HG02623 (cell line): ENCODE measurements around the gene NCBP1.
A peak's percentile ranks its signal among the peaks of the same experiment; 100 is the strongest.
"Not testable (repeated sequence)": the region's sequence is repeated elsewhere in the genome, so short reads cannot be mapped to it uniquely, and the experiment has no call there.

Source experiments
- ATAC-seq: cut with Tn5 transposase; IDR thresholded peaks from one replicate; pipeline ENCODE4 v1.9.1; 2021; ENCODE audit warnings: moderate library complexity; ENCODE audit not compliant: unreplicated experiment

Gene NCBP1, protein sequence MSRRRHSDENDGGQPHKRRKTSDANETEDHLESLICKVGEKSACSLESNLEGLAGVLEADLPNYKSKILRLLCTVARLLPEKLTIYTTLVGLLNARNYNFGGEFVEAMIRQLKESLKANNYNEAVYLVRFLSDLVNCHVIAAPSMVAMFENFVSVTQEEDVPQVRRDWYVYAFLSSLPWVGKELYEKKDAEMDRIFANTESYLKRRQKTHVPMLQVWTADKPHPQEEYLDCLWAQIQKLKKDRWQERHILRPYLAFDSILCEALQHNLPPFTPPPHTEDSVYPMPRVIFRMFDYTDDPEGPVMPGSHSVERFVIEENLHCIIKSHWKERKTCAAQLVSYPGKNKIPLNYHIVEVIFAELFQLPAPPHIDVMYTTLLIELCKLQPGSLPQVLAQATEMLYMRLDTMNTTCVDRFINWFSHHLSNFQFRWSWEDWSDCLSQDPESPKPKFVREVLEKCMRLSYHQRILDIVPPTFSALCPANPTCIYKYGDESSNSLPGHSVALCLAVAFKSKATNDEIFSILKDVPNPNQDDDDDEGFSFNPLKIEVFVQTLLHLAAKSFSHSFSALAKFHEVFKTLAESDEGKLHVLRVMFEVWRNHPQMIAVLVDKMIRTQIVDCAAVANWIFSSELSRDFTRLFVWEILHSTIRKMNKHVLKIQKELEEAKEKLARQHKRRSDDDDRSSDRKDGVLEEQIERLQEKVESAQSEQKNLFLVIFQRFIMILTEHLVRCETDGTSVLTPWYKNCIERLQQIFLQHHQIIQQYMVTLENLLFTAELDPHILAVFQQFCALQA

DNA sequence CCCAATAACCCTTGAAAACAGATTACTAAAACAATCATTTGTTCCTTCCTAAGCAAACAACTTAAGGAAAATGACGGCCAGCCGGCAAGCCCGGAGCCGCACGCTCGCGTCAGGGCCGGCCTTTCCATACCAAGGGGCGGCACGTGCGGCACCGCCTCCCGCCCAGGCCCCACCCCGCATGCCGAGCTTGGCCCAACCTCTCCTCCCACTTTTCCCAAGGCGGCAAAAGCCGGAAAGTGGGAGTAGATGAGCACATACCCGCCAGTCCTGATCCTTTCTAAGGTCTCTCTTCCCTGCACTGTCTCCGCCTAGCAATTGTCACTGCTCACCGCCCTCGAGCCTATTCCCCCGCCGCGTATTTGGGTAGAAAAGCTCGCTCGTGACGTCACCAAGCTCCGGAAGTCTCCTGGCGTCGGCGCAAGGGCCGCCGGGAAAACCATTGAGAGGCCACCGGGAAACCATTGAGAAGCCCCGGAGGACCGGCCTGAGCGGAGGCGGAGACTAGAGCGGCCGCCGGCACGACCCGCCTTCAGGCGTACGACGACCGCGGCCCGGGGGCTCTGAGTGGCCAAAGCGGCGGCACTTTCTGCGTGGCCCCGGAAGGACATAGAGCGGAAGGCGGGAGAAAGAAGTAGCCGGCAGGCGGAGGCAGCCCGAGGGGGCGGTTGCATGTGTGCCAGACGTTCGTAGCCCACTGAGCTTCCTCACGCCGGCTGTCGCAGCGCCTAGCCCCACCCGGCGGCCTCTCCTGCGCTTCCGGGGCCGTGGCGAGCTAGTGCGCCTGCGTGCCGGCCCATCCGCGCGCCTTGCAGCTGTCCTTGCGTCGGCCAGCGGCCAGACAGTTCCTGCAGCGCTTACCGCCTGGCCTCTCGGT lies at the start of gene NCBP1, which contains the start of gene TSTD2:
NCBP1 (plus strand) TSS at position 837 of the 874 bp plus-strand sequence. CDS start 61 bp downstream, outside the sequence.
TSTD2 (minus strand) TSS at position 384 of the 874 bp plus-strand sequence. CDS start 5,806 bp downstream, outside the sequence.
- ATAC-seq: peak; percentile 86

DNA sequence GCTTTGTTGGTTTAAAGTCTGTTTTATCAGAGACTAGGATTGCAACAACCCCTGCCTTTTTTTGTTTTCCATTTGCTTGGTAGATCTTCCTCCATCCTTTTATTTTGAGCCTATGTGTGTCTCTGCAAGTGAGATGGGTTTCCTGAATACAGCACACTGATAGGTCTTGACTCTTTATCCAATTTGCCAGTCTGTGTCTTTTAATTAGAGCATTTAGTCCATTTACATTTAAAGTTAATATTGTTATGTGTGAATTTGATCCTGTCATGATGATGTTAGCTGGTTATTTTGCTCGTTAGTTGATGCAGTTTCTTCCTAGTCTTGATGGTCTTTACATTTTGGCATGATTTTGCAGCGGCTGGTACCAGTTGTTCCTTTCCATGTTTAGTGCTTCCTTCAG lies 48.8 kb upstream of the NCBP1 start:
- not testable (repeated sequence) for ATAC-seq

DNA sequence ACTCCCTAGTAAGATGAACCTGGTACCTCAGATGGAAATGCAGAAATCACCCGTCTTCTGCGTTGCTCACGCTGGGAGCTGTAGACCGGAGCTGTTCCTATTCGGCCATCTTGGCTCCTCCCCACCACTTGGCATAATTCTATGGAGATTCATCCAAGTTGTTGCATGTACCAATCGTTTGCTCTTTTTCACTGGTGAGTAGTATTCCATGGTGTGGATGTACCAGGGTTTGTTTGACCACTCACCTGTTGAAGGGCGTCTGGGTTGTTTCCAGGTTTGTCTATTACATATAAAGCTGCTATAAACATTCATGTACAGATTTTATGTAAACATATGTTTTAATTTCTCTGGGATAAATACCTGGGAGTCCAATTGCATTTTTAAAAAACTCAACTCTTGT lies 46.7 kb upstream of the NCBP1 start:
- ATAC-seq: not testable (repeated sequence)

DNA sequence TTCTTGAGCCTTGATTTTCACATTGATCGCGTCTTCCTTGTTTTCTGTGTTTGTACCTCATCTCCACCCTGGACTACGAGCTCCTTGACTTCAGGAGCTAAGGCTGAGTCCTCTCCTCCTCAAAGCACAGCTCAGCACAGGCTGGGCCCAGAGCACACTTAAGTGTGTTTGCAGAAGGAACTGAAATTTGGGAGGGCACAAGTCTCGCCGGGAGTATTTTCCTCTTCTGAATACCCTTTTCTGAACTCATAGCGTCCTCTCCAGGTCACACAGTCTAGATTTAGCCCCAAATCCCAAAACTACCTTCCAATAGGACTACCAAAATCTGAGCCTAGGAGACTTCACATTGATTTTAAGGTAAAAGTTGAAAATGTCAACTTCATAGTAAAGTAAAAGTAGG lies 42.1 kb upstream of the NCBP1 start:
- no peak for ATAC-seq

DNA sequence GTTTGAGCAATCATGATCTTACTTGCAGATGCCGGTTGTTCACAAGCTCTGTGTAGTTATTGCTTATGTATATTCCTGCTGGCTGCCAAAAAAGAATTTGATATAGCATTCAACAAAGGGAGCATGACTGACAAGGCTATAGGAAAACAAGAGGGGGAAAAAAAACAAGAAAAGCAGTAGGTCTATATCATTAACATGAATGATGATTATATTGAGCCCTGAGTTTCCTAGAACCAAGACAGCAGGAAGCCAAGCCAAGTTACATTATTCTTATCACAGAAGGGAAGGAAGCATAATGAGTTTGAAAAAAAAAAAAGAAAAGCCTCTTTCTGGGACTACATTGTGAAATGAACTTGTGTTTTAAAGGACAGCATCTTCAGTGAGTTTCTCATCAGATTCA lies 41.5 kb upstream of the NCBP1 start:
- ATAC-seq: no peak

DNA sequence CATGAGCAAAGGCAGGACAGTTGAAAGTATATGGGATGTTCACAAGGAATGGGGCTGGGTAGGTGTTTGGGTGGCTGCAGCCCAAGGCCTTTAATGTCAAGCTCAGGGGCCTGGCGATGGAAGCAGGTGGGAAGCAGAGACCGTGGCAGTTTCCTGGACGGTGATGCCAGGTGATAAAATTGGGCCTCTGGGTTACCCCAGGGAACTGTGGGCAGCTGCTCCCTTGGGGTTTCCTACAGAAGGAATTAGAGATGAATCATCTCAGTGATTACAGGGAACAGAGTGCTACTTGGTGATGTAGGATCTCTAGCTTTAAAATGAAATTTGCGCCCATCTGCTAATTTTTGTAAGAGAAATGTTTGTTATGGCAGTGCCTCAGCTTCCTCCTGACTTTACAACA lies 39.7 kb upstream of the NCBP1 start:
- no peak for ATAC-seq

DNA sequence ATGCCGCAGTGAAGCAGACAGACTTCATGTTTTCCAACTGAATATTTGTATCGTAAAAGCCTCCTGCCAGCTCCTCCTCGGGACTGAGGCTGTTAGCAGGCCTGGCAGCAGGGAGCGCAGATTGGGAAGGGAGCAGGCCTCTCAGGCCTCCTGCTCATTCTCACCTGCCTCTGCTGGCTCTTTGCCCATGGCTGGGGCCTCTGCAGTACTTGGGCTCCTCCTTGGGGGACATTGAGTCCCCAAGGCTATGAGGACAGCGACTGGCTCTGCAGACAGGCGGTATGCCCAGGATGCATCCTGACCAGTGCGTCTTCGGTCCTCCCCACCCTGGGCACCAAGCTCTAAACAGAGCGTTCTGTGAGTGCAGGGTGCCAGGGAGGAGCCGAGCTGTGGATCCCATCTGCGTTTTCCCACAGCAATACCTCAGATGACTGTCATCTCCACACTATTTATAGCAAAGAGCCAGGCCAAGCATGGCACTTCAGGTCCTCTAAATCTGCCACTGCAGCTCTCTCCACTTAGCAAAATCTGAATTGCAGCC lies 39.2 kb upstream of the NCBP1 start:
- ATAC-seq: no peak

DNA sequence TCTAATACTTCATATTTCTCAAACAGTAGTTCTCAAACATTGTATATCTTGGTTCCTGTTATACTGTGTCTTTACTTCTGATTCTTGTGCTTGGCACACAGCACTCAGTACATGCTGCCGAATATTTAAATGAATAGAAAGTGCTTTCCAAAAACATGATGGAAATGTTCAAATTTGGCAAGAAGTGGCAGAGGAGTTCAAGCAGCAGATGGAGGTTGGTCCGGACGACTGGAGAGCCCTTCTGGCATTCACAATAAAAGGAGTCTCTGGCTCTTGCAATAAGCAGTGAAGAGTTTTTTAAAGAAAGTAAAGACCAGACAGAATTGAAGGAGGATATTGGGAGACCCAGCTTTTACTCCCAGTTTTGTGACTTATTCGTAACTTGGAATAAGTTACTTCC lies 36.7 kb upstream of the NCBP1 start:
- ATAC-seq: no peak

DNA sequence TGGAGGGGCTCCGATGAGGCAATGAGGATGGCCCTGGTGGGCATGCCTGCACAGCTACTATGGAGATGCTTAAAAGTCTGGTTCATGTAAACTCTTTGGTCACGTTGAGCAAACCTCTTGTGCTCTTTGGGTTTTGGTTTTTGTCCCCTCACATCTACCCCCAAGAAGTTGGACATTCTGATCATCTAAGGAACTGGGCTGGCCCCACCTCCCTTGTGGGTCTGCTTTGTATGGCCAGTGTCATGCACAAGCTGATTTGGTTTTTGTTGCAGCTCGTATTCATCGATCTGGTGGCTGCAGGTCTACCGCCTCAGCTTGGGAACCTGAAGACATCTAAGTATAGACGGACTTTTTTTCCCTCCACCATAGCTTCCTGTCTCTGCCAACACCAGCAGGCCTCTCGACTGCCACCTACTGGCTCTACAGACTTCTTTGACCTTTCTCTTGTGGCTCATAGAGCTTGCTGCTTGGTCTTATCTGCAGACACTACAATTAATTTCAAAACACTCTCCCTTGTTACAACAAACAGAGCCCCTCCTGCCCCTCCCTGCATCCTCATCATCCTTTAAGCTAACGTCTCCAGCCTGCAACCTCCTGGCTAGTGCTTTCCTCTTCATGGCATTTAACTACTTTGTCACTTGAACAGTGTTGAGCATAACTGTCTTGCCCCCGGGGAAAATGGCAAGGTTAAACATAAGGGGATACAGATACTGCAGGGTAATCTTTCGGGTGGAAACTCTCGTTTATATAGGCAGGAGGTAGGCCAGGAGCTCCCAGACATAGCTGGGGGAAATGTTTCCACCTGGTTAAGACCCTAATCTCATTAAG lies 34.9 kb upstream of the NCBP1 start:
- peak; percentile 72 for ATAC-seq

DNA sequence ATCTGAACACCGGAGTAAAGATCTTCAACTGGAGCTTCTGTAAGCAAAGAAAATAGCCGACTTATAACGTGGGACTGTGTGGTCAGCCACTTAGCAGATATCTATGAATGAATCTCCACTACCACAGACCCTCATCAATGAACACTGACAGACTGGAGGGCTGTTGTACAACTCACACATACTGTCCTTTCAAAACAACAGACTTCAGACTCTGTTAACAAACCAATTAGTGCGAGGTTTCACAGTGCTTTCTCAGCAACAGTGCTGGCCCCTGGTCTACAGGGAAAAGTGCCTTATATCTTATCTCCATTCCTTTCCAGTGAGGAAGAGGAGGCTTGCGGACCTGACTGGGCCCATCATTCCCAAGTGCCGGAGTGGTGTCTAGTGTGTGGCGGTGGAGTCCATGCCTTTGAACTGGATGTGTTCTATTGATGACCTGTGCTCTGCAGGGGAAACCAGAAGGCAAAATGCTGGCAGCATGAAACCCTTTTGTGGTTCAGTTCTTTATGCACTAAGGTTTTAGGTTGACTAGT lies 34.2 kb upstream of the NCBP1 start:
- no peak for ATAC-seq

DNA sequence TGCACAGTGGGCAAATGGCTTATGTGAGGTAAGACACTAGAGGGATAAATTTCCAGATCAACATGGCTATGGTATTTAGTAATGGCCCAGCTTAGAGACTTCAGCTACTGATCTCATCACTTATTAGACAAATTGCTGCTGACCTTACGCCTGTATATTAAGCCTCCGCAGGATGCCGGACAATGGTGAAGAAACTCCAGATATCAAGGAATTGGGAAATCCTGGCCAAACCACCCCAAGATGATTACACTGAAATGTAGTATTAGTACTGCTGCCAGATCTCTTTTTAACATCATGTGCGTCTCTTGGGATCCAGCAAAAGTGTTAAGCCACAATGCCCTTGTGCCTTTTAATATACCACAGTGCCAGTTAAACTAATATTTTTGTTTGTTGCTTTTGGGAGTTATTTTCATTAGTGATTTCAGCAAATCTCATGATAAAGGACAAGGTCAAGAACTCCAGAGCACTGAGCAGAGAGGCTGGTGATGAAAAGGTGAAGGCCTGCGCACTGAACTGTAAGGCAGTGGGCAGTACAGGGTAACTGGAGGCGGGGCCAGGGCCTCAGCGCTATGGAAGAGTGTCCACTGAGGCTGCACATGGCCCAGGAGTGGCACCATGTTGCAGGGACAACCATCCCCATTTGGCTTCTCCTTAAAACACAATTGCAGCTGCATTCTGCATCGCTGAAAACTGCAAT lies 32.9 kb upstream of the NCBP1 start:
- no peak for ATAC-seq

DNA sequence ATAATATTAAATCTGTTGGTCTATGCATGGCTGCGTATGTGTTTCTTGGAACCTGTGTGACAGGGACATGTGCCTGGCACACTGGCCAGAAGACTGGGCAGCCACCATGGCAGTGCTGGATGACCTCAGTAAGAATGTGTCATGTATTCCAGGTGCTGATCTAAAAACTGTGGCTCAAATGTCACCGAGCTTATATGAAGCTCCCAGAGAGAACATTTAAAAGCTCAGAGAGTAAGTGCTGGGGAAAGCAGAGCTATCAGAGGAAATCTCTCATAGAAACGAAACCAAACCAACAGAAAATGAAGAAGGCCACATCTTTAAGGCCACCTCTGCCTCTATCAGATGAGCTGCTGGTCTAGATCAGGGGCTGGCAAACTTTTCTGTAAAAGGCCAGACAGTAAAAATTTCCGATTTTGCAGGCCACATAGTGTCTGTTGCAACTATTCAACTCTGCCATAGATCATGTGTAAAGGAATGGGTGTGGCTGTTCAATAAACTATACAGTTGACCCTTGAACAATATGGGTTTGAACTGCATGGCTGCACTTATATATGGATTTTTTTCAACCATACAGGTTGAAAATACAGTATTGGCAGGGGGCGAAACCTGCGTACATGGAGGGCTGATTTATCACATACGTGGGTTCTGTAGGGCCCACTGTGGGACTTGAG lies 32.3 kb upstream of the NCBP1 start:
- no peak for ATAC-seq

DNA sequence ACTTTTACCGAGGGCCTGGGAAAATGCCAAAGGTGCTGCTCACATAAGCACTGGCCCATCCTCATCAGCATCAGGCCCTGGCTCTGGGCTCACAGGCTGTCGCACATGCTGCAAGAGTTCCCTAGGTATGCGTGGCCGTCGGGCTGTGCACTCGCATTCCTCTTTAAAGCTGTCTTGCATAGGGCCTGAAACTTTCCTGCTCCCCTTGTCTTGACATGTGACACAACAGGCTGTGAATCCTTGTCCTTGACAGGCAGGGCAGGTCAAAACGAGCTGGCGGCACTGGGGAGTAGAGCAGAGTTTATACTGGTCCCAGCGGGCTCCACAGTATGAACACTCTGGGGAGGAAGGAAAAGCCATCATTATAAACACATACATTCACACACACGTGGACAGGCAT lies 31.2 kb upstream of the NCBP1 start:
- ATAC-seq: no peak

DNA sequence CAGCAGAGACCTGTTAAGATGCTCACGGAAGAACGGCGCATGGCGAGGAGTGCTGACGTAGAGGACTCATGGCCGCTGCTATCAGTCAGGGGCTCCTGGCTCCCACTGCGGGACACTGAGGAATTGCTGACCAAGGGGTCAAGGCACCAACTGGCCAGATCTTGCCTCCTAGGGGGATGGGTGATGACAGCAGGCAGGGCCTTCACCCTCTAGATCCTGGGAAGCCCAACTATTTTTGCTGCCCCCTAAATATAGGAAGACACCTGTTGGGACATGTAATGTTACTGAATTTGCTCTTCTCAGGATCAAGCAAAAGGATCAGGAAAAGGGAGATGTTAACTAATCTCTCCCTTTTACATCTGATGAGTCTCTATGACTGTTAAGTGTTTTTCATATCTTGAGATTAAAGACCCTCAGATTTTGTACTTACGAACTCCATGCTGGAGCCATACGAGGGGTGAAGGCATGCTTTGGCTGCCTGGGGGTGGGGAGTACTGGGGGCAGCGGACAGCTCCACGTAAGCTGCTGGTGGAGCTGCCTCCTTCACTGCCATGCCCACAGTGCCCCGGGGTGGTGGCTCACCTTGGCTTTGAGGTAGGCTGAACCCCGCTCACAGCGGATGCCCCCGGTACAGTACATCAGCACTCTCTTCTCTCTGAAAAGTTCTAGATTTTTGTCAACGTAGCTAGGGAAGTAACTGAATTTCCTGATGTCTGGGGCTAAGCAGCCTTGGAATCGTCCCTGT lies 28.5 kb upstream of the NCBP1 start:
- no peak for ATAC-seq

DNA sequence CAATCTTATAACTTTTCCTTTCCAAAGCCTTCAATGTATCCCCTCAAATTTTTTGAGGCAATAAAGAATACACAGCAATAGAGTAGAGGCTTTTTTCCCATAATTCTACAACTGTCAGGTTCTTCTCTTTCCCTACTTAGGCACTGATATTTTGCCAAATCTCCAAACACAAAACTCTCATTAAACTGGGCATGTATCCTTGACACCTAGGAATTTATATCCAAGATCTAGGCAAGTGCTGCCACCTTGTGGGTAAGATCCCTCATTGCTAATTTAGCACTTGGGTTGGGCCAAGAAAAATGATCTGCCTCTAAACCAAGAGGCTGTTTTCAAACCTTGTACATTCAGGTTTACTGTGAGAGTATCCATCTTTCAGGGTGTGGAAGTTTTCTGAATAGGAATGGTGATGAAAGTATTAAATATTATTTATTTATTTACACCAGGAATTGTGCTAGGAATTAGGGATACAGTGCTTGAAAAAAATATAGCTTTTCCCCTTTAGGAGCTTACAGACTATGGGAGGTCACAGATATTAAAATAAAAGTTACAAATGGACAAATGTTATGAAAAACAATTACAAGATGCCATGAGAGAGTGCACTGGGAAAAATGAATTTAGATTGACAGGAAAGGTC lies 18.1 kb upstream of the NCBP1 start:
- no peak for ATAC-seq

DNA sequence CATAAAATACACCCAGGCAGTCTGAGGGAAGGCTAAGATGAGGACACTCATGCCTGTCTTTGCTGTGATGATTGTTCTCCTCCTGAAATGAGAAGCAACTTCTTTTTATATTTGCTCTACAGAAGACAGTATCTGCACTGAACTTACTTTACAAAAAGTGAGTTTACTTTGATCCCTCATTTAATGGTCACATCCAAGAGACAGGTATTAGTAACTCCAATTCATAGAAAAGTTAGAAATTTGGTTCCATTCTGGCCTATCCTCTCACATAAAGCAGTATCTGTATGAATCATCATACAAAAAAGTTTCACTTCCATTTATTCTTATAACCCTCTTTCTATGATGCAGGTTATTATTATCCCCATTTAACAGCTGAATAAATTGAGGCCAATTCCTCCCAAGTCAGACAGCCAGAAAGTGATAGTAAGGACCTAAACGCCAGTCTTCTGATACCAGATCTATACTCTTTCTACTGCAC lies 15.6 kb upstream of the NCBP1 start:
- ATAC-seq: no peak

DNA sequence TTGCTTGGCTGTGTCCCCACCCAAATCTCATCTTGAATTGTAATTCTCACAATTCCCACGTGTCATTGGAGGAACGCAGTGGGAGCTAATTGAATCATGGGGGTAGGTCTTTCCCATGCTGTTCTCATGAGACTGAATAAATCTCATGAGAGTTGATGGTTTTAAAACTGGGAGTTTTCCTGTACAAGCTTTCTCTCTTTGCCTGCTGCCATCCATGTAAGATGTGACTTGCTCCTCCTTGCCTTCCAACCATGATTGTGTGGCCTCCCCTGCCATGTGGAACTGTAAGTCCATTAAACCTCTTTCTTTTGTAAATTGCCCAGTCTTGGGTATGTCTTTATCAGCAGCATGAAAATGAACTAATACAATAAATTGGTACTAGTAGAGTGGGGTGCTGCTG lies 13.6 kb upstream of the NCBP1 start:
- ATAC-seq: not testable (repeated sequence)
